HG03571 (cell line): ENCODE results near the gene DISC1.

Experiments used
- ATAC-seq: cut with Tn5 transposase; IDR thresholded peaks from one replicate; pipeline ENCODE4 v1.9.1; 2021; ENCODE audit not compliant: unreplicated experiment

DISC1 gene

DNA sequence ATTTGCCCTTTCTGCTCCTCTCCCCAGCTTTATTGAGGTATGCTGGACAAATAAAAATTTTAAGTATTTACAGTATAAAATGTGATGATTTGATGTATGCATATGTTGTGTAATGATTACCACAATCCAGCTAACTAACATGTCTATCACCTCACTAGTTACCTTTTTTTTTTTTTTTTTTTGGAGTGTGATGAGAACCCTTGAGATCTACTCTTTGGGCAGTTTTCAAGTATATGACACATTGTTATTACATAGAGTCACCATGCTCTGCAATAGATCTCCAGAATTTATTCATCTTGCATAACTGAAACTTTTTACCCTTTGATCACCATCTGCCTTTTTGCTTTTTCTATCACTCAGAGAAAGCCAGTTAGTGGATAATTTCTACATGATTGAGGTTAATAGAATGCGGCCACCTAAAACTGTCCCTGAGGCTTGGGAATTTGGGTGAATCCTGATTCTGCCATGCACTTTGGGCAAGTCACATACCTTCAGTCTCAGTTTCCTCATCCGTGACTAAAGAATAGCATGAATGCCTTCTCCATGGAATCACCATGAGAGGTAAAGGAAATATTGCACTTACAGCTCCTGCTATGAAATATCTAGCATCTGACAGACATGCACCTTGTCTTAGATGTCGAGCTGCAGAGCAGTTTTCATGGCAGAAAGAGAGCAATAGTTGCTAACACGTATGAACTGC lies 295.2 kb downstream of the DISC1 start:
- no peak for ATAC-seq

DNA sequence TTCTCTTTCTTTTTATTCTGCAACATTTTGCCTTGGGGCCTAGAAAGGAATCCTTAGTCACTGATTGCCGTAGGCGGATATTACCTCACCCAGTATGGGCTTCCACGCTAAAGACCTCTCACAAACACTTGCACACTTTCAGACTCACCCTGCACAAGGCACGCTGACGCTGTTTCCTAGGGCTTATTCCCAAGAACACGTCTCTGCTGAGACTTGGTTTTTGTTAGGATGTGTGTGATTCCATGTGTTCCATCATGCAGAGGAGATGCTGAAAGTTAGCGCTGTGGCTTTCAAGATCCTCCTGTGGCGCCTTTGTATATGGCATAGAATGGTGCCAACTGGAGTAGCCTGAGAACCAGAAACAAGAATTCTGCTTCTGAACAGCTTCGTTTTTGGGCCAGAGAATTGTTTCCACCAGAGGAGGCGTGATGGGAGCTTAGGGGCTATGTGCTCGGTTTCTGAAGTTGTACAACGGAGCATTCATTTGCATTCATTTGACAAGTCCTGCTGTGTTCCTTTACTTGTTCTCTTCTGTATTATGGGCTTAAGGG lies 297.0 kb downstream of the DISC1 start:
- ATAC-seq, result no peak

DNA sequence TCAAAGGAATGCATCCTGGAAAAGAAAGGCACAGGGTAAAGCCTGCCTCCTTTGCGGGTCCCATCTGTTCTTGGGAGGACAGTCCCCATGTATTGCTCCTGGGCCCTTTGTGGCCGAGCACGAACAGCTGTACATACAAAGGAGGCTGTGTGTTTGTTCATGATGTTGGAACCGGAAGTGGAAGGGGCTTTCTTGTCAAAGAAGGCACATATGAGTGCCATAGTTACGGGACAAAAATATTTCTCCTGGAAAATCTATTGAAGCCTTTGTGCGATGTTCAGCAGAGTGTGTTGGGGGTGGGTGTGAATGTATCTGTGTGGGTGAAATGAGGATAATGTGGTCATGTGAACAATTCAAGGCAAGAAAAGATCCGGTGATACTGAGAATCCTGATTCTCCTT lies 297.6 kb downstream of the DISC1 start:
- ATAC-seq, result no peak

DNA sequence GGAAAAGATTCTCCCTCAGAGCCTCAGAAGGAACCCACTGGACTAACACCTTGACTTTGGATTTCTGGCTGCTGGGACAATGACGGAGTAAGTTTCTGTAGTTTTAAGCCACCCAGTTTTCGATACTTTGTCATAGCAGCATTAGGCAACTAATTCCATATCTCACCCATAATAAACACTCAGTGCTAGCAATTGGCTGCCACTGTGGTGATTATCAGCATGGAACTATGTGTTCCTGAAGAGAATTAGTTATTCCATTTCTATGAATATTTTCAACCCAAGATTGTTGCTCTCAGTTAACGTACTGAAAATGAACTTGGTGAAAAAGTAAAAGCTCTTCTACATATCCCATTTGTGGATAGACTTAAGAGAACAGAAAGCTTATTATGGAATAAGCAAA lies 299.3 kb downstream of the DISC1 start:
- no peak for ATAC-seq

DNA sequence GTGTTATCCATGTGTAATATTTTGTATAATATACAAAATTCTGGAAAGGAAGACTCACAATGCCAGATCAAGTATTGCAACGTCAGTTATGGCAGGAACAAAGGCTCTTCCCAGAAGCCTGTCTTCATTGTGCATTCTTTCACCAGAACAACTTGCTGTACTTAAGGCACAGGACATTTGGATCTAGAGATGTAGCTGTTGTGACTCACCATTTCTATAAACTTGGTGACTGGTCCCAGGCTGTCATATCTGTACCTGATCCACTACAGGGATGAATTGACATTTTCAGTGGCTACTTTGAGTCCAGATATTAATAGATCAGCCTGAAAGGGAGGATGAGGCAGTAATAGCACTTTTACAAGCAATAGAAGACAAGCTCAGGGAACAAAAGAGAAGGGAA lies 299.8 kb downstream of the DISC1 start:
- no peak for ATAC-seq

DNA sequence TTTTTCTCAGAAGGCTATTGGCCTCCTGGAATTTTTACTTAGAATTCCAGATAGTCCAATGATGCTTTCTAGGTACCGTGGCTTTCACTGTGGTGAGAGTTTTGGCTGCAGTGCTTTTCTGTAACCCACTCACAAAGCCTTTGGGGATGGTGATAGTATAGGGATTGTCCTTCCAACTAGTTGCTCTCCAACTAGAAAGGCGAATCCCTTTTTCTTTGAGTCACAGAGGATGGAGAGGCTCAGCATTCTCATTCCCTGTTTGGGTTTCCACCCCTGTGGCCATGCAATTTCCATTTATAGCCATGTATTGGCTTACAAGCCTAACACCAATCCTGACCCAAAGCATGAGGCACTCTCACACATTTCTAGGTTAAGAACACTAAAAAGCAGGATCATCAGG lies 300.3 kb downstream of the DISC1 start:
- no peak for ATAC-seq

DNA sequence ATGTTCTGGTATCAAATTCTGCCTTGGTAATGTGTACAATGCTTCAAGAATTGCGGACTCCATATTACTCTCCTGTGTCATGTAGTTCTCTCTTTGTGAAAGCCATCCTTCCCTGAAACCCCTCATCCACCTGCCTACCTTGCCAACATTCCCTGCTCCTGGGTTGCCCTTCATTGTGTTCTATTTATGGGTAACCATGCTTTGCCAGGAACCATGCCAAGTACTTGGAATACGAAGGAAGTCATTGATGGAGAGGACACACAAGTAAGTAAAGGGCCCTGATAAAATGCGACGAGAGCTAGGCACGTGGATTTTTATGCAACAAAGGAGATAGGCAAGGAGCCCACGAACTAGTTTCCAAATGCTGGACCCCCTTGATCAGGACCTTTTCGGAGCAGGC lies 300.8 kb downstream of the DISC1 start:
- no peak for ATAC-seq

DNA sequence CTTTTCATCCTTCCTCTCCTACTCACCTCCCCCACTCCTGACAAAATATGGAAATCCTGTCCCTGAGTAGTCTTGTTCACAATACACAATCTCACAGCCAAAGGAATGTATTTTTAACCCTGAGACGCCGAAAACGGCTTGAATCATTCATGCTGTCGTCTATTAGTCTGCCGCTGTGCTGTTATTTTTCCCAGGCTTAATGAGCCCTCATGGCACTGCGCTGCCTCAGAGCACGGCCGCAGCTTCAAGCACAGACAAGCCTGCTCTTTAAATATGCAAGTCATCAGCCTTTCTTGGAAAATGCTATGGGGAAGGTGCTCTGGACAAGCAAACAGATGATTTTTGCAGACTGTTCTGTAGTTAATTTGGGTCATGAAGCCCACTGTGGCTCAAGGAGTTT lies 302.7 kb downstream of the DISC1 start:
- no peak for ATAC-seq

DNA sequence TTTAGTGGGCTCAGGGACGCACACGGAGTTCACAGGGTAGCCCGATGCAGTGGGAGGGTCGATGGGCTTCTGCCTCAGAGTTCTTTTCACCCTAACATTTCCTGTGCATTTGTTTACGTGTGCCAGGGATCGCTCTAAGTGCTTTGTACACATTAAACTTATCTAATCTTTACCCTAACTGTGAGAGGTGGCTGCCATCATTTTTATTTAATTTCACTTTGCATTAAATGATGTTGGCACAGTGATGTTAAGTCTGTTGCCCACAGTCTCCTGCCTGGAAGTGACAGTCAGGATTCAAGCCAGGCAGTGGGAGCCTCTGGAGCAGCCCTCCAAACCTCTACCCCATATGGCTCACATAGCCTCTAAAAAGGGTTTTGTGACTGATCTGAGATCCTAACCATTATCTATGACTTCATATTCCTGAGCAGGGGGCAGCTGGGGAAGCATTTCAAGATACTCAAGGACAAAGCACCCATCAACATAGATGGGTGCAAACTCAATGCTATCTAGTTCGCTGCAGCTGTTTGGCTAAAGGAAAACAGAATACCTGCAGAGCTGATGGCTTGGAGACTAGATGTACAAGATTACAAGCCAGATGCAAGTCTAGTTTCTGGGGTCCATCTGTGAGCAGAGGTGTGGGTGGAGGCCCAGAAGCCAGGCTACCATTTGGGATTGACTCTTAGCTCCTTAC lies 303.8 kb downstream of the DISC1 start:
- ATAC-seq, result no peak

DNA sequence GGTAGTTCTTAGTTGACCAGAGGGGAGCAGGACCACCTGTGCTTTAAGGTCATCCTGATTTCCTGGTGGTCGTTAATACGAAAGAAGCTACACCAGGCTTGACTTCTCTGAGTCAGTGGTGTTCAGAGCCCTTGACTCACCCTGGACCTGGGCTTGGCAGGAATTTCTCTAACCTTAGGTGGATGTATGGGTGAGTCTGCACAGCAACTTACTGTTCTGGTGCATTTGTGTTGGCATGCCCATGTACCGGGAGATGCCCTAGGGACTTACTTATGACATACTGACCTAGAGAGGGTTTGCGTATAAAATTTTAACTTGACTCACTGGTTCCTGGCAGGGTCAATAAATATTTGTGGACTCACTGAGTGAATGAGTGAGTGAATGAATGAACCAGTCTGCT lies 304.6 kb downstream of the DISC1 start:
- ATAC-seq, result no peak

DNA sequence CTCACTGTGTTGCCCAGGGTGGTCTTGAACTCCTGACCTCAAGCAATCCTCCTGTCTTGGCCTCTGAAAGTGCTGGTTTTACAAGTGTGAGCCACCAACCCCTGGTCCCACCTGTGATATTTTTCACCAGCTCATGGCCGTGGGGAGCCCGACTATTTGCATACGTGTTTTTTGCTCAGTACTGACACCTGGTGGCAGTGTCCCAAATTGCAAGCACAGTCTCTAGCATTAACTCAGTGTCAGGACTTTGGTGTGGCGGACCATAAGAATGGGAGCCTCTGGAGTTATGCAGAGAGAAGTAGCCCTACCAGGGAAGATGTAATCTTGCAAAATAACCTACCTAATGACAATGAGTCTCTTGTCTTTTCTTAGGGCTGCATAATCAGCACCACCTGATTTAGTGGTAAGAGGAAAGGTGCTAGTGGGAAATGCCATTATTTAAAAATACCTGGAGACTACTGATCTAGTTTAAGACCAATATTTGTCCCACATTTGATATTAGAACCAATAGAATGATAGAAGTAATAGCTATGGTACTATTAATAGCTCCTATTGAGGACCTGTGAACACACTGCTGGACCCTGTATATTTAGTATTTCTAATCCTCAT lies 305.4 kb downstream of the DISC1 start:
- no peak for ATAC-seq

DNA sequence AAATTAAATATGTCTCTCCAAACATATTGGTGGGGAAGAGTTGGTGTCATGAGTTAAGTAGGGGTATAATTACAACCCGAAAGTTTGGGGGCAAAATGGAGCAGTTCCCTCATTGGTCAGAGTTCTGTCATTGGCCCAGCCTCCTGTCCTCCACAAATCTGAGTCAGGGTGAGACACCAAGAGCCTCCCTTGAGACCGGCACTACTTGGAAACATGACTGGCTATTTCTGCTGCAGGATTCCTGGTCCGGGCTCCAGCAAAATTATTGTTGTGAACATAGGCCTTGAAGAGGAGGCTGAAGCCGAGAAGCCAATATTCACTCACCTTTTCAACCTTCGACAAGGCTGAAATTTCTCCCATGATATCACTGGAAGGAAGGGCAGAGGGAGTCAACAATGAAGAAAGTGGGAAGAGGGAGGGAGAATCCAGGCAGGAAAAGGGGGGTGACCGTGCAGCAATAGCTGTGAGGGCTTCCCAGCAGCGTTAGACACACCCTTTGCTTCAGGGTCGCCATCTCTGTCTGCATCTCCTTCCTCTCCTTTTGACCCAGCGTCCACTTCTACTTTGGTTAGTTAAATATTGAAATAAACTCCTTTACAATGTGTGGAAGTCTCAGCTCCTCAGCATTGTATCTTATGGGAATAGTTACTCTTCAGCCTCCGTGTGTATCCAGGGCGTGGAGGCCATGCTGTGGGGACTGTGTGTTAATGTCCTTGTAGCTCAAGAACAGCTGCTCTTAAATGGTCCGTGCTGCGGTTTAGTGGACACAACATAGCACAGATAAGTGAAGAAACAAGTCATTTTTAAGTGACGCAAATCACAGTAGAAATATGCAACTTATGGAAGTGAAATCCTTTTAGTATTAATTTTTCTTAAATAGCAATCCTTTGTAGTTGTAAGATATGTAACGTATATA lies 307.4 kb downstream of the DISC1 start:
- ATAC-seq, result no peak

DNA sequence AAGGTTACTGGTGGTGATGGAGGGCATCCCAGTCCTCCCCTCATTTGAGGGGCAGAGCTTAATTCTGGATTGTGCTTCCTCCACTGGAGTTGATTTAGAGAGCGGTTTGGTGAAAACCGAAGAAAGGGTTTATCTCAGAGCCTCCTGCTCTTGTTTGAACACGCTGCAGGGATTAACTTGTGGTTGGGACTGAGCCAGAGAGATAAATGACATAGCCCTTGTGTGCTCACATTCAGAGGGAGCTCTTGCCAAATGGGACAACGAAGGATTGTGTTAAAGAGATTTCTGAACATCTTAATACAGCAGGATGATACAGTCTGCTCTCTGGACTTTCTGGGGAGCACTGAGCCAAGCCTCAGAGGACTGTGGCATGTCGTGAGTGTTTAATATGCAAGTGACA lies 308.2 kb downstream of the DISC1 start:
- ATAC-seq, result no peak

DNA sequence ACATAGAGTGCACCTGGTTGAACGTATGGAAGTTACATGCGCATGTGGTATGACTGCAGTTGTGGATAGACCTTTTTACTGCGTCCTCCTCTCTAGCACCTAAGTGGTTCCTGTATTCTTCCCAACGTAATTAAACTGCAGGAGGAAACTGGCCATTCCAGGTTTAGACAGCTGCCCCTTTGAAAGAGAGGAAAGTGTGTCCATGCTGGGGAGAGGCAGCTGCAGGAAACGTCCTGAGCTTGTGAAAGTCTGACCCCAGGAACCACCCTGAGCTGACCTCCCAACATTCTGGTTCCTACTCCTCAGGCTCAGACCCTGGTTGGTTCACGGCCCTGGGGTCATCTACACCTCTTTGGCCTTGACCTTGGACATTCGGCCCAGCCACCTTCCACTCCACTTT lies 309.3 kb downstream of the DISC1 start:
- ATAC-seq, result no peak

DNA sequence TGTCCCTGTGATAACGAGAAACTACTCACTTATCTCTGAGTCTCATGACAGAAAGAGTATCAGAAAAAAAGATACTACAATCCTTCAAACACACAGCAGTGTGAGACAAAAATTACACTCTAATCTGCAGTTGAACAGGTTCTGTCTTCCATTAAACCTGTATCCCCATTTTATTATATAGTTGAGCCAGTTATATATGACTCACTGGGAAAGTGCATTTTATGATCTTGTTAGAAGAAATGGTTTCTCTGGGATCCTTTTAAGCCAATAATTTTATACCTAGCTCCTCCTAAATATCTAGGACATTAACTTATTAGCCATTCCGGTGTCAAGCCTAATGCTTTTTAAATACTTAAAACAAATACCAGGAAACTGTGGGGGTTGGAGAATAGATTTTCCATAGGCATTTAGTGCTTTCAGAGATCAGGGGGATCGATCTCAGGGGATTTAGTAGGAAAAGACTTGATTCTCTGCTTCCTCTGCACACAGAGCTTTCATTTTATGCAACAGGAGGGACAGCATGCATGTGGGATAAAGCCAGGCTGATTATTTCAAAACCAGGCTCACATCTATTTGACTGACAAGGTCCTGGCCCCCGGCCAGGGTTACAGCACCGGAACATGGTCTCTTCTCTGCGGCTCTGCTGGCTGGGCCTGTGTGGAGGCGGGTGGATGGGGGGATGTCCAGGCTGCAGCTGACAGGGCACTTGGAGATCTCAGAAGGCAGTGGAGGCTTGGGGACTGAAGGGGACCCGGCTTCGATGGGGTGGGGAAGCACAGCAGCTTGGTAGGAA lies 310.6 kb downstream of the DISC1 start:
- ATAC-seq, result no peak

DNA sequence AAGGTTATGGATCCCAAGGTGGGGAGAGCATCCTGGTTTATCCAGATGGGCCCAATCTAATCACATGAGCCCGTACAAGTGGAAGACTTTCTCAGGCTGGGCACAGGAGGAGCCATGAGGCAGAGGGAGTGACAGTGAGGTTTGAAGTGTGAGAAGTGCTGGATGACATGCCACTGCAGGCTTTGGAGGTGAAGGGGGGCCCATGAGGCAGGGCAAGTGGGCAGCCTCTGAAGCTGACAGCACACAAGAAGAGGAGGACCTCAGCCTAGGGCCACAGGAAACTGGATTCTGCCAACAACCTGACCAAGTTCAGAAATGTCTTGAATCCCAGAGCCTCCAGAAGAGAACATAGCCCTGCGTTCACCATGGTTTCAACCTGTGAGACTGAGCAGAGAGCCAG lies 311.6 kb downstream of the DISC1 start:
- no peak for ATAC-seq

DNA sequence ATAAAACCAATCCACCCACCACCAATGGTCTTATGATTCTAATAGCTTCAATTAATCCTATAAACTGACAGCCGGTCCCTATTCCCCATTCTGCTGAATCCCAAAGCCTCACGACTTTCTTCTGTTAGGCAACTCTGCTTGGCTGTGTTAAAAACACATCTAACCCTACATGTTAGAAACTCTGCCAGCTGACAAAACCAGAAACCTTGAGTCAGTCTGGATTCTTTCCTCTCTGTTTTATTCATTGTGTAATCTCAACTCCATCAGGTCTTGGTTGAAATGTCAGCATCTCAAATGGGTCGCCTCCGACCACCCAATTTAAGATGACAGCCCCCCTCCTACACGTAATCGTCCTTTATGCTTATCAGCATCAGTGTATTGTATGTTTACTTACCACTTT lies 312.1 kb downstream of the DISC1 start:
- no peak for ATAC-seq

DNA sequence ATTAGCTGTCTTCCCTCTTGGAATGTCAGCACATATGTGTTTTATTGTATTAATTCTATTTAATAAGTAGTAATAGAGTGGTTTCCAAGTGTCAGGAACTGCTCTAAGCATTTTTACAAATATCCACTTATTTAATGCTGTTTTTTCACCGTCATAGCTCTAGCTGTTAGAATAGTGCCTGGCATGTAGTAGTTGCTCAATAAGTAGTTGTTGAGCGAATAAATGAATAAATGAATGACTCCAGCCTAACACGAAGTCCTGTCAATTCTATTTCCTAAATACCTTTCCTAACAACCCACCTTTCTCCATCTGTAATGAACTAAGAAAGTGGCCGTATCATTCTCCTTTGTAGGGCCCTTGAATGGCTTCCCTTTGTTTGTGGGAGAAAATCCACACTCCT lies 312.5 kb downstream of the DISC1 start:
- ATAC-seq, result no peak

DNA sequence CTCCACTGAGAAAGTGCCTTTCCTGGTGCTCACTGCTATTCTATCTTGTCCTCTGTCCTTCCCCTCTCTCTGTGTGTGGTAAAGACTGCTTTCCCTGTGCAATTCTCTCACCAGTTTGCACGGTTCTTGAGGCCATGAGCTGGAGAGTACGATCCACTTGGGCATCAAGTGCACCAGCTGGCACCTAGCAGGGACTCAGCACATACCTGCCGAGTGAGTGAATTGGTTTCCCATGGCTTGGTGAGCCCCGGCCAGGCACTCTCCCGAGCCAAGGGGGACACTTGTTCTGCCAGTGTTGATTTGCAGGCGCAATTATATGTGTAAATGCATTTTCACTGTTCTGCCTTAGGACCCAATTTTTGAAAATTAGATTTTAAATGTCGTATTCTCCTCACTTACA lies 313.5 kb downstream of the DISC1 start:
- no peak for ATAC-seq

DNA sequence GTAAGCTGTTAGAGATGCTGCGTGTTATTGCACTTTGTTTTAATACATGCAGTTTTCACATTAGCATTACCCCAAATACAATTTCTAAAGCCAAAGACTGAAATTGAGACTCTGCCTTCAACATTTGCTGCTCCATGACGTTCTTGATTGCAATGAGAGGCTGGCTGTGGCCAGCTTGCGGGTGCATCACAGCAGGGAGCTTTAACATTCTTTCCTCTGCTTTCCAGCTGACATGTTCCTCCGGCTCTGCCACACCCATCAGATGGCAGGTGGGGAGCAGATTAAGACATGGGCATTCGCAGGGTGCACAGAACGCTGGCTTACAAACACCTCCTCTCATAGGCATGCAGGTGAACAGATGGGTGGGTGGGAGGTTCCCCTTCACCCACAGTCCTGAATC lies 314.1 kb downstream of the DISC1 start:
- no peak for ATAC-seq
